ENCODE results near the gene MTMR3.

MTMR3 gene

DNA sequence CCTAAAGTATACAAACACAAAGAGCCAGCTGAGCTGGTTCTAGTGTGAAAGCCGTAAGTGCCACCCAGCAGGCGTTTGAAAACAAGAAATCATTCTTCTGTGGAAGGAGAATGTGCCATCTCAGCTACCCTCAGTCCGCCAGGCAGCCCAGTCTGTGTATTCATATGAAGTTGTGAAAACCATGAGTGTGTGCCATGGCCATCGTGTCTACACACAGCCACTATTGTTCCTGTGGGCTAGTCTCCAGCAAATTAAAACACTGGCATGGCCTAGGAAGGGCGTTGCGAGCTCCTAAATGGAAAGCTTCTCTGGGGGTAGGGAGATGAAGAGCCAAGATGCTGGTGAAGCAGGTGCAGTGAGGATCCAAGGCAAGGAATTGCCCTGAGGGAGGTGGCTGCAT, 145.8 kb downstream of the MTMR3 start:
- H3K79me2 ChIP-seq (ENCODE audit: insufficient read depth, low read depth): no peaks in the 10 kb centered on the region
- no peak overlapping the region for H3K27ac ChIP-seq
- no peaks in the 10 kb centered on the region for H3K27me3 ChIP-seq (ENCODE audit: insufficient read depth, low read depth)
- no peaks in the 10 kb centered on the region for H3K36me3 ChIP-seq (ENCODE audit: insufficient read depth)
- no peak overlapping the region for H3K4me3 ChIP-seq (IDR thresholded peaks at IDR 0.05; ENCODE audit: insufficient read depth, low read depth, low read length)
- TF ChIP-seq CTCF (conservative IDR thresholded peaks at IDR 0.05; ENCODE audit: low read depth, low read length): no peak
- H3K9ac ChIP-seq: no peak overlapping the region
- H2AFZ ChIP-seq (ENCODE audit: low read depth): no peak overlapping the region
- H4K20me1 ChIP-seq (ENCODE audit: insufficient read depth): no peaks in the 10 kb centered on the region
- H3K4me2 ChIP-seq: no peak overlapping the region
- H3K4me1 ChIP-seq (ENCODE audit: low read depth, poor library complexity, severe bottlenecking): no peaks in the 10 kb centered on the region

- Histone ChIP-seq H3K4me3 (IDR thresholded peaks at IDR 0.05; ENCODE audit: insufficient read depth, low read depth, low read length) (no peak overlapping the region), H3K27me3 (ENCODE audit: insufficient read depth, low read depth) (no peaks in the 10 kb centered on the region), H4K20me1 (ENCODE audit: insufficient read depth) (no peaks in the 10 kb centered on the region), H3K4me1 (ENCODE audit: low read depth, poor library complexity, severe bottlenecking) (no peaks in the 10 kb centered on the region), H3K36me3 (ENCODE audit: insufficient read depth) (no peaks in the 10 kb centered on the region), H3K79me2 (ENCODE audit: insufficient read depth, low read depth) (no peaks in the 10 kb centered on the region), H3K9ac (no peak overlapping the region), H3K27ac (no peak overlapping the region), H3K4me2 (no peak overlapping the region), H2AFZ (ENCODE audit: low read depth) (no peak overlapping the region)
- no peak for TF ChIP-seq CTCF (conservative IDR thresholded peaks at IDR 0.05; ENCODE audit: low read depth, low read length)
Observed at GRCh38 chr22:30029512-30029911, 146.5 kb downstream of the MTMR3 start.

GRCh38 chr22:30030329-30030728, 147.4 kb downstream of the MTMR3 start:
- no peaks in the 10 kb centered on the region for H3K36me3 ChIP-seq (ENCODE audit: insufficient read depth)
- H2AFZ ChIP-seq (ENCODE audit: low read depth): no peak overlapping the region
- no peaks in the 10 kb centered on the region for H3K79me2 ChIP-seq (ENCODE audit: insufficient read depth, low read depth)
- TF ChIP-seq CTCF (conservative IDR thresholded peaks at IDR 0.05; ENCODE audit: low read depth, low read length): no peak
- no peaks in the 10 kb centered on the region for H3K4me1 ChIP-seq (ENCODE audit: low read depth, poor library complexity, severe bottlenecking)
- H3K9ac ChIP-seq: no peak overlapping the region
- H4K20me1 ChIP-seq (ENCODE audit: insufficient read depth): no peaks in the 10 kb centered on the region
- H3K27ac ChIP-seq: no peak overlapping the region
- no peak overlapping the region for H3K4me2 ChIP-seq
- no peak overlapping the region for H3K4me3 ChIP-seq (IDR thresholded peaks at IDR 0.05; ENCODE audit: insufficient read depth, low read depth, low read length)
- no peaks in the 10 kb centered on the region for H3K27me3 ChIP-seq (ENCODE audit: insufficient read depth, low read depth)

GRCh38 chr22:30031328-30031727, 148.4 kb downstream of the MTMR3 start:
- Histone ChIP-seq H3K4me1 (ENCODE audit: low read depth, poor library complexity, severe bottlenecking) (no peaks in the 10 kb centered on the region), H3K27ac (no peak overlapping the region), H3K36me3 (ENCODE audit: insufficient read depth) (no peaks in the 10 kb centered on the region), H3K9ac (no peak overlapping the region), H3K4me2 (no peak overlapping the region), H3K79me2 (ENCODE audit: insufficient read depth, low read depth) (no peaks in the 10 kb centered on the region), H2AFZ (ENCODE audit: low read depth) (no peak overlapping the region), H4K20me1 (ENCODE audit: insufficient read depth) (no peaks in the 10 kb centered on the region), H3K27me3 (ENCODE audit: insufficient read depth, low read depth) (no peaks in the 10 kb centered on the region), H3K4me3 (IDR thresholded peaks at IDR 0.05; ENCODE audit: insufficient read depth, low read depth, low read length) (no peak overlapping the region)
- no peak for TF ChIP-seq CTCF (conservative IDR thresholded peaks at IDR 0.05; ENCODE audit: low read depth, low read length)
